ENCODE measurements around the gene ALG14.
"Not testable (repeated sequence)": the region's sequence is repeated elsewhere in the genome, so short reads cannot be mapped to it uniquely, and the experiment has no call there.

The ALG14 gene

DNA sequence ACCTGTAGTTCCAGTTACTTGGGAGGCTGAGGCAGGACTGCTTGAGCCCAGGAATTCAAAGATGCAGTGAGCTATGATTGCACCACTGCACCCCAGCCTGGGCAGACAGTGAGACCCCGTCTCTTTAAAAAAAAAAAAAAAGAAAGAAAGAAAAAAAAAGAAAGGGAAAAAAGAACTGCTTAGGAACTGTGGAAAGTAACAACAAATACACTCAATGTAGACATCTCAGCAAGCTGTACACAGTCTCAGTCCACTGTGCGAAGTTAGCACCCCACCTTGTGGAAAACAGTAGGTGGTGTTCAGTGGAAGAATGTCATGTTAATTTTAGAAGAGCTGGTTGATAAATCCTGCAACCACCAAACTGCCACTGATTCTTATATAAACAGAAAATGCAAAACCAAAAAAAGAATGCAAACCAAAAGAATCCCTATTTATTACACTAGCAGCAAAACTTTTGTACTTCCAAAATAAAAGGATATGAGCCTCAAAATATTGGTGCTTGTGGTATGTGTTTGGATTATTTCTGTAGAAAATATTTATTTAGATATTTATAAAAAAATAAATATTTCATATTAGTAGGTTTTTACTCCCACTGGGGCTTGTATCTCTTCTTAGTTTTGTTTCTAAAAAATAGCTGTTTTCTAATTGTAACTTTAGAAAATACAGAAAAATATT, 31.1 kb downstream of the ALG14 start:
- peak; percentile 16 for DNase-seq

- DNase-seq = no peak
Measured at GRCh38 chr1:95040032-95040525, 32.7 kb downstream of the ALG14 start.

- no peak for DNase-seq
Measured at GRCh38 chr1:95039360-95040031, 33.3 kb downstream of the ALG14 start.

DNA sequence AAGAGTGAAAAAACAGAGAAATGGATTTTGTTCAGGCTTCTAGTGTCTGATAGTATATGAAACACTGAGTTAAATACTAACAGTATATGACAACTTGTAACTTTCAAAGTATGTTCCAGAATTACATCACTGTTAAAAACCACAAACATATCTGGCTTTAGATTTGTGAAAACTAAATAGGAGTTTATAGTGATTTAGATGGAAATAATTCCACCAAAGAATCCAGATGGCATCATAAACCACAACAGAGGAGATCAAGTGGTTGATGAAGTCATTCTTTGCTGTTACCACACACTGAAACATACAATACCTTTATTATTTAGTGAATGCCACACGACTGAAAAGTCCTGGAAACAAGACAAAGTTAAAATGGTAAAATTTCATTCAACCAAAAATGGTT, 37.2 kb downstream of the ALG14 start:
- no peak for DNase-seq

DNA sequence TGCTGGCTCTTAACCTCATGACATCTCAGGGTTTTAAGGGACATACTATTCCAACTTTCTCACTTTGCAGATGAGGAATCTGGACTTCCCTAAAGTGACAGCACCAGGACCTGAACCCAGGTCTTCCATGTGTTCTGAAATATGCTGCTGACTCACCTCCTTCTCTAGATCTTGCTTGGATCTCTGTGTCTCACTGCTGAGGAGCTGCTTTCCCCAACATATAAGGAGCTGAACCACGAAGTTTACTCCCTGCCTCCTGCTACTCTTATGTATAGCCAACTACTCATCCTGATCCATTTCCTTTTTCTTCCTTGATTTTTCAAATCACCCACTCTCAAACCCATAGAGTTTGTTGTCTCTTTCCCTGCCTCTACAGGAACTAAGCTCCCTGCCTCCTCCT, 38.2 kb downstream of the ALG14 start:
- no peak for DNase-seq

- DNase-seq = no peak
Measured at GRCh38 chr1:95033843-95034242, 38.9 kb downstream of the ALG14 start.

DNA sequence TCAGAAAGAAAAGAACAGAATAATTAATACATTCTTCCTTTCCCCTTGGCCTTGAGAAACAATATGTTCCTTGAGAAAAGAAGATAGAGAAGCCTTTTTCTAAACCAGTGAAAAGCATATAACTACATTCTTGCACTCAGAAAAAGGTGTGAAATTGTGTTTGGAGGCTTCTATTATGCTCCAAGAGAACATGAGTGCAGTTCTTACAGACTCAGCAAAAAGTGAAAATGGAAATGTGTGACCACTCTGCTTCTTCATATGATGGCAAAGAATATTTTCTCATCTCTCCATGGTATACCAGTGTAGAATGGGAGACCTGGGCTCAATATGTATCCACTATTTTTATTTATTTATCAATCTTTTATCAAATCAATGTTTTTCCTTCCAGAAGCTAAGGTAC, 43.2 kb downstream of the ALG14 start:
- no peak for DNase-seq

DNA sequence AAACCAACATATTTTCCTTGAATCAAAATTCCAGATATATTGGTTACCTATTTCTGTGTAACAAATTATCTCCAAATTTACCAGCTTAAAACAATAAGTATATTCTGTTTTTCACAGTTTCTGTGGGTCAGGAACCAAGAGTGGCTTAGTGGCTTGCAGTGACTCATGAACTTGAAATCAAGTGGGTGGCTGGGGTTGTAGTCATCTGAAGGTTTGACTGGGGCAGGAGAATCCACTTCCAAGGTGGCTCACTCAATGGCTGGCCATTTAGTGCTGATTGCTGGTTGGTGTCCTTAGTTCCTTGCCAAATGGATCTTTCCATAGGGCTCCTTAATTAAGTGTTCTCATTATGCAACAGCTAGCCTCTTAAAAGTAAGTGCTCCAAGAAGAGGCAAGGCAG, 43.8 kb downstream of the ALG14 start:
- DNase-seq = no peak

GRCh38 chr1:95027046-95027445, 45.7 kb downstream of the ALG14 start:
- DNase-seq = no peak

DNA sequence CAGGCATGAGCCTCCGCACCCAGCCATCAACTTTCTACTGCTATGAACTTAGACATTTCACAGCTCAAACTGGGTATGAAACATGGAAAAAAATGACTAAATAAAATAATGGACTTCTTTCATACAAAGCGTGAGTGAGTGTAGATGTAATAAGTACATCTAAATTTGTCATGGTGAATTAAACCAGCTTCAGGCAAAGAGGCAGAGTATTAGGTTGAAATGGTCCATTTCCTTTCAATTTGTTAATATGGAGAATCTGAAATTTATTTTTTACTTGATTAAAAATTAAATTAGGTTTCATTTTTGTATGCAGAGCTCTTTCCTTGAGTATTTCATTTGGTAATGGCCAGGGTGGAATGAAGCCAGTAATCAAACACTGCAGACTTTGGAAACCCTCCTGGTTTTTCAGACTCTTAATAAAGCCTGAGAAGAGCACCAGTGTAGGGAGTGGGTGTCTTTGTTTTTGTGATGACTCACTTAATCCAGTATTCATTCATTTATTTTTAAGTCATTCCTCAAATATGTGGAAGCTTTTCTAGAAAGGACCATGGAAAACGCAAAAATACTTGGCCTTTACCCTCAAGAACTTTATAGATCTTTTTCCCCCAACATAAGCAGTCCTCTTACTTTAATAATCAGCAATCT, 49.2 kb downstream of the ALG14 start:
- DNase-seq = no peak

DNA sequence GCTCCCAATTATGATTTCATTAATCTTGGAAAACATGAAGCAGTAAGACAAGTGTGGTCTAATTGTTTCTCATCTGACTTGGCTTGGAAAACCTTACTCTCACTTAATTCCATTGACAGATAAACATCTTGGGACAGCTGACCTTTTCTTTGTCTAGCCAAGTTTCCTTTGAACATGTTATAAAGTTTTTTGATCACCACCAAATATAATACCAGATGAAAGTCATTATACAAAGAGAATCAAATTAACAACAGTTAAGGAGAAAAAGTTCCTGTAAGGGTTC, 50.2 kb downstream of the ALG14 start:
- no peak for DNase-seq

DNA sequence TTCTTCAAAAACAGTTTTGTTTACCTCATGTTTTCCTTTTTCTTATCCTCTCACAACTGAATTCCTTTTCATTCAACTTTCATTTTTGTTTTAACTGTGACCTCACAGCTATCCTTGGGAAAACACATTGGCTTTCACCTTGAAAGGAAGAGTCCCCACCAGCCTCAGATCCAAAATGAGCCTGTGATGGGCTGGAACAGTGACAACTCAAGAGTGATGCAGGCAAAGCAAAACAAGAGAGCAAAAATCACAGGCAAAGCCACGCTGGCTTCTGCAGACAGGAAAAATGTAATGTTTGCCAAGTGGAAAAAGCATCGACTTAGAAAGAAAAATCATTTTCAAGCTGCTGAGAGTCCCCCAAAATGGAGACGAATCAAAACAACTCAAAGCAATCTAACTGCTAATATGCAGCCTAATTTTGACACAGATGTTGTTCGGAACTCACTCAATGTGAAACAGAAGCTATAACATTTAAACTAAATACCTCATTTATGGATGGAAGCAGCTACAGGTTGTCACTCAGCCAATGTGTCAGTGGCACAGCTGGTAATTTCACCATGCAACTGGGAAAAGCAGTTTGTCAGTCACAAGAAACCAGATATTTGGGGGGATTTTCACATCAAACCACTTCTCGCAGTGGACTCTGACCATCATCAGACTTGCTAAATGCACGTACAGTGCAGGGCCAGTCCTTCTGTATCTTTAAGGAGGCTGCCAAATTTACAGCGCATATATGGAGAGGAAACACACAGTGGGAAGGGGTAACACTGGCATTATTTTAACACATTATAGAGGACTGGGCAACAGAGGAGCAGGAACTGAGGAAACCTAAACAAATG, 50.7 kb downstream of the ALG14 start:
- no peak for DNase-seq

DNA sequence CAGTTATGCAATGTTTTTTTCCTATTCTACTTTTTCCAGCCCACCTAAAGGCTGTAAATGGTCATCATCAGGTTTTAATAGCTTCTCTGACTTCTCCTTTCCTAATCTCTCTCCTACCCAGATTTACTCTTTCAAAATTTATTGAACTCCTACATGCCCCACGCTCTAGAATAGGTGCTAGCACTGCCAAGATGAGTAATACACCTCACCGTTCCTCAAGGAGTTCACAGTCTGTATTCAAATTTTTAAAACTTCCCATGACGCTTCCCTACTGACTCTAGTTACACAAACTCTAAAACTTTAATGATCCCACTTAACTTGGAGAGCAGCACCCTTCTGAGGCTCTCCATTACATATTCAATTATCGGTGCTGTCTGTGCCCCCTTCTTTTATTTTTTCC, 51.6 kb downstream of the ALG14 start:
- DNase-seq = no peak

DNA sequence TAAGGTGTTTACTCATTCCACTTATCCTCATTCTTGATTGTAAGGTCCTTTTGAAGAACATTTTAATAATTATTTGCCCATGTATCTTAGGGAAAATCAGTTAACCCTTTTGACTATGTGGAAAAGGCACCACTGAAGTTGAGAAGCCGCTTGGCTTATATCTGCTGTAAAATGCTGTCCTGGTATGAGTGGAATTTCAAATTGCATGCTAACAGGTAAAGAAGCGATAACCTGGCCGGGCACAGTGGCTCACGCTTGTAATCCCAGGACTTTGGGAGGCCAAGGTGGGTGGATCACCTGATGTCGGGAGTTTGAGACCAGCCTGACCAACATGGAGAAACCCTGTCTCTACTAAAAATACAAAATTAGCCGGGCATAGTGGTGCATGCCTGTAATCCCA, 53.3 kb downstream of the ALG14 start:
- not testable (repeated sequence) for DNase-seq

DNA sequence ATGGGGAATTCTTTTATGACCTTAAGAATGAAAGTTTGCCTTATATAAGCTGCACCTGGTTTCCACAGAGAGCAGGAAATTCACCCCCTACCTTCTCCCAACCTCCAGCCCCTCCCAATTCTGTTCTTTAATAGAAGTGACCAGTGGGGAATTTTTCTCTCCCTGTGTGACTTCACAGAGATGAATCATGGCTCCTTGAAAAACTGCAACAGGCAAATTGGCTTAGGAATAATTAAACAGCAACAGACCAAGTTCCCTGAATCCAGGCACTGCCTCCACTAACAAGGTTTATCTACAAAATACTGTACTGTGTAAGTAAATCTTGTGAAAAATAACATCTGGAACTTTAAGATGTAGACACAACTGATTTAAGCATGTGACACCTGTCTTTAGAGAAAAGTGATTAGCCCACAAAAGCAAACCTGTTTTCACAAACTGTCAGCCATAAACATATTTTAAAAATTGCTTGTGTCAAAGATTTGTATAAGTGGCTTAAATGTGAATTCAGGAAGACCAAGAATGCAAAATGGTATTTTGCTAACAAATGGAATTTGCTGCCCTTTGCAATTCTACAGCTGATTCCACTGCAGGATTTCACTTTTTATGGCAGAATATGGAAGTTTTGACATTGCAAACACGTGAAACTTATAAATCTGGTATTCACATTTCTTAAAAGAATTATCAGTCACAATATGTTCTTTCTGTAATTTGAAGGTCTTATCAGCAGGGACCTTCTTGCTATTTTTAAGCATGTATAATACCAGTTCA, 54.0 kb downstream of the ALG14 start:
- no peak for DNase-seq

DNA sequence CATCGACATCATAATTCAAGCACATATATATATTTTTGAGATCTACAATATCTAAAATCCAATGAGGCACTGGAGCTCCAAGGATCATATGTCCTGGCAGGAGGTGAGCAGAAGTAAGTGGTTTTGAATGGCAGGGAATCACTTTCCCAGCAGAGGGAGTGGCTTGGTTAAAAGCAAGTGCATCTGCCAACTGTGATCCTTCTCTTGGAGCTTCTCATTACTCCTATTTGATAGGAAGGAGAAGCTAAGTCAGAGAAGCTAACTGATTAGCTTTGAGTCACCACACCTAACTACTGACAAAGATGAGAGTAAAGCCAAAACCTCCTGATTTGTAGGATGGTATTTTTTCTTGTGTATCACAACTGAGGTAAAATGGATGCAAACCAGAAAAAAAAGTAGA, 55.0 kb downstream of the ALG14 start:
- no peak for DNase-seq

GRCh38 chr1:95015076-95015475, 57.7 kb downstream of the ALG14 start:
- no peak for DNase-seq

- peak; percentile 41 for DNase-seq
Measured at GRCh38 chr1:95013950-95014574, 58.7 kb downstream of the ALG14 start.

- DNase-seq = no peak
Measured at GRCh38 chr1:95012389-95012788, 60.4 kb downstream of the ALG14 start.

DNA sequence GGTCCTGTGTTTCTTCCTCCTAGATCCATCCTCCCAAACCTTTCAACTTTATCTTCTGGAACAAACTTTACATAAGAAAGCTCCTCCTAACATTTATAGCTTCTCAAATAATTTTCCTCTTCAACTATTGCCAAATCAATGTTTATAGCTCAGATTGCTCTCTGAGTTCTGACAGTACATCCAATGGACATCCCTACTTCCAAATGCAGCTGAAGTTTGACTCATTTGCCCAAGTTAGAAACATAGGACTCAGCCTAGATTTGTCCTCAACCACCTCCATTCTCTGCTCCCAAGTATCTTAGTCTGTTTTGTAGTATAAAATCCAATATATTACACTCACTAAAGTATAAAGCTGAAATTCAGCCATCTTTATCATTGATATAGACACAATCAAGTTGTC, 62.6 kb downstream of the ALG14 start:
- no peak for DNase-seq

GRCh38 chr1:95007687-95008086, 65.1 kb downstream of the ALG14 start:
- DNase-seq = no peak

DNA sequence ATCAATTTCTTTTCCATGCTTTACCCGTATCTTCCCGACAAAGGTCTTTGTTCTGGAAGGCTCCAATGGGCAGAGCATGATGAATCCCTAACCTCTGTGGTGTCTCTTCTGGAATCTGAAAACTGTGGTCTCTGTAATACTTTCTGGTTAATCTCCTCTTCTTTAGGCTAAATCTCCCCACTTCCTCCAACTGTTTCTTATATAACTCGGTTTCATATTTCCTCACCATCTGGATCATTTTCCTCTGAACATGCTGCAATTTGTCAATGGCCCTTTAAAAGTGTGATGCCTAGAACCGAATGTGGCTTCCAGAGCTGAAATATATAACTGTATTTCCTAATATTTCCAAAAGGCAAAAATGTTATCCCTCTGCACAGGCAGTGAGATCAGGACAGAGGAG, 66.1 kb downstream of the ALG14 start:
- no peak for DNase-seq

Data from NCI-H774 (cell line).